Colonic mucosa (tissue), 4 donors: ENCODE results near the gene ESRP2. TPM values are rescaled to one million over a fixed set of nuclear protein-coding genes. Genes with fewer than 3 reads are reported as not detected.

Experiments
- DNase-seq: peaks from one replicate; pipeline ENCODE4 v3.0.0-alpha.2; 2020
- H3K27ac ChIP-seq: fragments of 200-600 bp; one replicate; pipeline ENCODE4 v1.8.0; 2021
- H3K27me3 ChIP-seq: fragments of 200-600 bp; one replicate; pipeline ENCODE4 v1.8.0; 2021
- H3K36me3 ChIP-seq: fragments of 200-600 bp; one replicate; pipeline ENCODE4 v1.8.0; 2021
- H3K4me1 ChIP-seq: fragments of 200-600 bp; one replicate; pipeline ENCODE4 v1.8.0; 2021; ENCODE audit warnings: mild to moderate bottlenecking
- H3K4me3 ChIP-seq: fragments of 200-600 bp; one replicate; pipeline ENCODE4 v1.8.0; 2021
- H3K9ac ChIP-seq, 2 donors: one replicate each; pipeline ENCODE4 v1.7.0; 2013; ENCODE audit warnings: control low read depth in 2 of 2, low read depth in 2 of 2, low read length in 2 of 2
- H3K9me3 ChIP-seq: fragments of 200-600 bp; one replicate; pipeline ENCODE4 v1.8.0; 2021
- intact Hi-C: fragments of 100-400 bp; cut with DNase I; formaldehyde crosslinking; loops from one replicate; pipeline ENCODE4 v1.14.1; 2022
- total RNA-seq, 2 donors: library from RNA; stranded (reverse); fragmentation: NEBNext Ultra II Directional in 1 of 2; extraction: Animal tissue kit (Norgen Biotek cat#: 25700) in 1 of 2; gene quantifications; one replicate each; pipeline ENCODE4 v1.2.1, GENCODE V29; 2021
- TF ChIP-seq, protein P1 (sequence below): fragments of 200-600 bp; IDR thresholded peaks from one replicate; pipeline ENCODE4 v1.8.0; 2022; ENCODE audit warnings: antibody characterized with exemption, mild to moderate bottlenecking
- donor health status: healthy.
- donor health status: DM: no; HTN: no; CAD: no.
- donor health status: DM: no; HTN: no; CAD: no.

Gene ESRP2
- total RNA-seq, 2 donors from 2014 or later: 76.6 to 119 TPM

DNA sequence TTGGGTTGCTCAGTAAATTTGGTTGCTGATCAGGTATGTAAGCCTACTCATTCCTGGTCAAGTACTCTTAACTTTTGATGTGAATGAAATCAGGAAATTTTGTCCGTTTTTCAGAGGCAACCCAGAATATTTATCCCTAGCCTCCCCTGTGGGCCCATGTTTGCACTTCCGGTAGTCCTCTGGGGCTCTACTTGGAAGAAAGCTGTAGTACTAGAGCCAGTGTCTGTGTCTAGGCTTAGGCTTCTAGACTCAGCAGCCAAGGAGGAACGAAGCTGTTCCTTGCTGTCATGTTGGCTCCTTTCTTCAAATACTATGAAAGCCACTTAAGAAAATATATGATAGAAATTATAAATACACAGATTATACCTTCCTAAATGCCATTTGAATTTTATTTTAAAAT, 21.2 kb downstream of the ESRP2 start:
- Histone ChIP-seq H3K4me1 (no peaks in the 10 kb centered on the region), H3K9ac (no peak overlapping the region), H3K9me3 (no peaks in the 10 kb centered on the region), H3K27me3 (no peaks in the 10 kb centered on the region), H3K4me3 (no peak overlapping the region), H3K27ac (no peak overlapping the region), H3K36me3 (no peaks in the 10 kb centered on the region)
- DNase-seq: no peak
- intact Hi-C loops: no loop called here
- TF ChIP-seq, protein P1, sequence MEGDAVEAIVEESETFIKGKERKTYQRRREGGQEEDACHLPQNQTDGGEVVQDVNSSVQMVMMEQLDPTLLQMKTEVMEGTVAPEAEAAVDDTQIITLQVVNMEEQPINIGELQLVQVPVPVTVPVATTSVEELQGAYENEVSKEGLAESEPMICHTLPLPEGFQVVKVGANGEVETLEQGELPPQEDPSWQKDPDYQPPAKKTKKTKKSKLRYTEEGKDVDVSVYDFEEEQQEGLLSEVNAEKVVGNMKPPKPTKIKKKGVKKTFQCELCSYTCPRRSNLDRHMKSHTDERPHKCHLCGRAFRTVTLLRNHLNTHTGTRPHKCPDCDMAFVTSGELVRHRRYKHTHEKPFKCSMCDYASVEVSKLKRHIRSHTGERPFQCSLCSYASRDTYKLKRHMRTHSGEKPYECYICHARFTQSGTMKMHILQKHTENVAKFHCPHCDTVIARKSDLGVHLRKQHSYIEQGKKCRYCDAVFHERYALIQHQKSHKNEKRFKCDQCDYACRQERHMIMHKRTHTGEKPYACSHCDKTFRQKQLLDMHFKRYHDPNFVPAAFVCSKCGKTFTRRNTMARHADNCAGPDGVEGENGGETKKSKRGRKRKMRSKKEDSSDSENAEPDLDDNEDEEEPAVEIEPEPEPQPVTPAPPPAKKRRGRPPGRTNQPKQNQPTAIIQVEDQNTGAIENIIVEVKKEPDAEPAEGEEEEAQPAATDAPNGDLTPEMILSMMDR: no peak

DNA sequence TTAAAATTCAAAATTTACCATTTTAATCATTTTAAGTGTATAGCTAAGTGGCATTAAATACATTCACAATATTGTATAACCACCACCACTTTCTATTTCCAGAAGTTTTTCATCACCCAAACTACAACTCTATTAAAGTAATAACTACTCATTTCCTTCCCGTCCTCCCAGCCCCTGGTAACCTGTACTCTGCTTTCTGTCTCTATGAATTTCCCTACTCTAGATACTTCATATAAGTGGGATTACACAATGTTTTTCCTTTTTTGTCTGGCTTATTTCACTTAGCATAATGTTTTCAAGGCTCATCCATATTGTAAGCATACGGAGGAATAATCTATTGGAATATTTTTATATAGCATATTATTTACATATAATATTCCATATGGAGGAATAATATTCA, 29.7 kb downstream of the ESRP2 start:
- TF ChIP-seq, protein P1: no peak

DNA sequence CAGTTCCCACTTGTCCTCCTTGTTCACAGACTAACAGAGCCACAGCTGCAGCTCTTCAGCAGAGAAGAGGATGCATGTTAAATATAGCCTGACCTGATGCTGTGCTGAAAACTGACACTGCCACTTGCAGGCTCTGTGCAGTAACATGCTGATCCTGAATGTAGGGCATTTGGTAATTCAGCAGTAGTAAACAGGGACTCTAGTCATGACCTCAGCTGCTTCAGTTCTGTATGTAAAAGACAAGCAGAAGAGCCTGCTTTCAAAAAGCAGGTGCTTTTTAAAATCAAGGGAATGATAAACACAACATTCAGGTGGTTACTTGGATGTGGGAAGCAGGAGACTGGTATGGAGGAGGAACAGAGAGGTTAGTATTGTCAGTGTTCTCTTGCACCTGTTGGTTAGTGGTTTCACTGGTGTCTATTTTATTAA, 33.8 kb downstream of the ESRP2 start:
- Histone ChIP-seq H3K4me3 (no peak overlapping the region), H3K9ac (no peak overlapping the region), H3K4me1 (no peaks in the 10 kb centered on the region), H3K27me3 (no peaks in the 10 kb centered on the region), H3K36me3 (no peaks in the 10 kb centered on the region), H3K9me3 (no peaks in the 10 kb centered on the region), H3K27ac (no peak overlapping the region)
- TF ChIP-seq, protein P1: no peak
- DNase-seq: no peak
- intact Hi-C loops: no loop called here

More for the DNA sequence above, 29.7 kb downstream of the ESRP2 start:
- Histone ChIP-seq H3K9me3 (no peaks in the 10 kb centered on the region), H3K9ac (no peak overlapping the region), H3K4me1 (no peaks in the 10 kb centered on the region), H3K27ac (no peak overlapping the region), H3K27me3 (no peaks in the 10 kb centered on the region), H3K4me3 (no peak overlapping the region), H3K36me3 (no peaks in the 10 kb centered on the region)
- DNase-seq: no peak
- intact Hi-C loops: no loop called here

DNA sequence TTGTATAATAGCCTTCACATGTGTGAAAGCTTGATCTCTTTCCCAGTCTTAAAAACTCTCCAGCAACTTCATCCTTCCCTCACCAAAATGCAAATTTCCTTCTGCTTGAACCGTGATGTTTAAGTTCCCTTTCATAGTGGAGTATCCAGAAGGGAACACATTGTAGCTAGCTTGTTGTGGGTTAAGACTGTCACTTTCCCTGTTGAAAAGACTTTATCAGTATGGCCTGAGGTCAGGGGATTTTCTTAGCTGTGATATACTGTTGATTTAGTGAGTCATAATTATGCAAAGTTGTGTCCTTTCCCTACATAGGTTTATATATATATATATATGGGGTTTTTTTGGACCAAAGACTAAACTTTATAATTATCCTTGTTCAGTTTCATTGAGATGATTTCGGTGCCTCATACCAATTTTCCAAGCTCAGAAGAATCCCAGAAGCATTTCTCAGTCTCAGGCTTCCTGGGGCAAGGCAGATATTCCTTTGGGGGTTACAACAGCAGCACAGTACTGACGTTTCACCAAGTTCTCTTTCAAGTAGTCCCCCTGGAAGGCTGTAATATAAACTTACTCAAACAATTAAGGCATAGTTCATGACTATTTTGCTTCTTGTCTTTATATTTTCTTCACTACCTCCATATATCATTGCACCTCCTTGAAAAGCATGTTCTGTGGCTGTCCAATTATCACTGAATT, 35.7 kb downstream of the ESRP2 start:
- no peaks in the 10 kb centered on the region for H3K36me3 ChIP-seq
- H3K4me1 ChIP-seq: no peaks in the 10 kb centered on the region
- TF ChIP-seq, protein P1: no peak
- H3K27me3 ChIP-seq: no peaks in the 10 kb centered on the region
- H3K9ac ChIP-seq: no peak overlapping the region
- no peaks in the 10 kb centered on the region for H3K9me3 ChIP-seq
- DNase-seq: no peak
- H3K4me3 ChIP-seq: no peak overlapping the region
- no peak overlapping the region for H3K27ac ChIP-seq
- intact Hi-C loops: no loop called here

DNA sequence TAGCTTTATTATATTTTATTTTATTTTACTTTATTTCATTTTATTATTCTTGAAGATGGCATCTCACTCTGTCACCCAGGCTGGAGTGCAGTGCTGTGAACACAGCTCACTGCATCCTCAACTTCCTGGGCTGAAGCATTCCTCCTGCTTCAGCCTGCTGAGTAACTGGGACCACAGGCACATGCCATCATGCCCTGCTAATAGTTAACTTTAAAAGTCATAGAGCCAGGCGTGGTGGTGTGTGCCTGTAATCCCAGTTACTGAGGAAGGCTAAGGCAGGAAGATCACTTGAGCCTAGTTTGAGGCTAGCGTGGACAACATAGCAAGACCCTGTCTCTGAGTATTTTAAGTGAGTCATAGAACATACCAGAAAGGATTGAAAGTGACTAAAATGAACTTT, 38.7 kb downstream of the ESRP2 start:
- Histone ChIP-seq H3K9me3 (no peaks in the 10 kb centered on the region), H3K27me3 (no peaks in the 10 kb centered on the region), H3K4me3 (no peak overlapping the region), H3K36me3 (no peaks in the 10 kb centered on the region), H3K27ac (no peak overlapping the region), H3K9ac (no peak overlapping the region), H3K4me1 (no peaks in the 10 kb centered on the region)
- no peak for DNase-seq
- intact Hi-C loops: no loop called here
- TF ChIP-seq, protein P1: no peak
